ENCODE data around the gene ARG1.
A peak's percentile ranks its signal among the peaks of the same experiment; 100 is the strongest.

The ARG1 gene

GRCh38 chr6:131587909-131588308, 14.9 kb downstream of the ARG1 start:
- DNase-seq, result no peak

GRCh38 chr6:131588643-131589042, 15.6 kb downstream of the ARG1 start:
- DNase-seq, result no peak

DNA sequence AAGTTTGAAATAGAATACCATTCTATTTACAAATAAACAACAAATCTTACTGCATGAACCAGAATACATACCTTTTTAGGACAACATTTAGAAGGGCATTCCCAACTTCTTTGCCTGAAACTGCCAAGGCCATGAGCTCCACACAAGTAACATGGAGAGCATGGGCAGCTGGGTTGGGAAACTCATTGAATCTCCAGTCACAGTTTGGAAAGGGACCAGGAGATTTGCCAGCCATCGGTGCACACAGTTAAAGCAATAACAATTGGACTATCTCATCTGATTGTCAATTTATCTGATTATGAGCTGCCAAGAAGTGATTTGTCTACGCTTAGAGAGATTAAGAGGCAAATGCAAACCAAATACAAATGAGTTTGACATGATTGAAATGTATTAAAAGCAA, 19.9 kb downstream of the ARG1 start:
- no peak for DNase-seq

DNA sequence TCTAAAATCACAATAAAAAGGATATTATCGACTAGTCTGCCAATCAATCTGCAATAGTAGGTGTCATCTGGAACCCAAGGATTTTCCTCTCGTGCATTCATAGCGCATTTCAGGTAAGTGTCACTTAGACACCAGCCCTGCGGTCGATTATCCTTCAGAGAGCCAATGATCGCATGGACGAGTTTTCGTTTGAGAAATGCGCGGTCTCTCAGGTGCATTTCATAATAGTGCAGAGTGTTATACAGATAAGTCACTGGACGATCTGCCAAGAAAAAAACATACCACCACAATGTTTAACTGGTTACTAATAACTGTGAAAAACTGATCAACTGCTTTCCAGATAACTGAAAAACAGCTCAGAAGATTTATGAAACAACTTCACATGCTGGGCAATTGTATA, 21.0 kb downstream of the ARG1 start:
- no peak for DNase-seq

GRCh38 chr6:131597446-131597845, 24.4 kb downstream of the ARG1 start:
- DNase-seq, result no peak

DNA sequence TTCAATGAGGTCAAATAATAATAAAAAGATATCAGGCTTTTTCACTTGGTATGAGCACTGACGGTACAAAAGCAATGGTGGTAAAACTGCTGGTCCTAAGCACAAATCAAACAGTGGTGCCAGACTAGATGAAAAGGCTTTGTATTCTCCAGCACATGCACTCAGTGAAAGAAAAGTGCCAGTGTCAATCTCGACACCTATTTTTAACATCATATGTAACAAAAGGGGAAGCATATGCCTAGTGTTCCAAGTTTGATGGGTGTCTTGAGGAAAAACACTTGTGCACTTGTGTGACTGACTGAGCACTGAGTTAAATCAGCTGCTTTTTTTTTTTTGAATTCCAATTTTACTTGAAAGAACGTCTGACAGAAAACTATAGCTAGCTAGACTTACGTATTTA, 27.7 kb downstream of the ARG1 start:
- no peak for DNase-seq

GRCh38 chr6:131602781-131603312, 29.8 kb downstream of the ARG1 start:
- DNase-seq, result peak; percentile 3

GRCh38 chr6:131613296-131613925, 40.4 kb downstream of the ARG1 start:
- no peak for DNase-seq

GRCh38 chr6:131615275-131615674, 42.2 kb downstream of the ARG1 start:
- DNase-seq, result no peak

GRCh38 chr6:131627724-131628682, 55.0 kb downstream of the ARG1 start, which contains the start of gene MED23:
TSS of gene MED23 (minus strand) at chr6:131628242. CDS start at chr6:131628049, 193 bp downstream.
- peak; percentile 94 for DNase-seq

- no peak for DNase-seq
Measured at GRCh38 chr6:131628726-131629125, 55.7 kb downstream of the ARG1 start.

GRCh38 chr6:131629651-131630050, 56.6 kb downstream of the ARG1 start:
- peak; percentile 51 for DNase-seq

DNA sequence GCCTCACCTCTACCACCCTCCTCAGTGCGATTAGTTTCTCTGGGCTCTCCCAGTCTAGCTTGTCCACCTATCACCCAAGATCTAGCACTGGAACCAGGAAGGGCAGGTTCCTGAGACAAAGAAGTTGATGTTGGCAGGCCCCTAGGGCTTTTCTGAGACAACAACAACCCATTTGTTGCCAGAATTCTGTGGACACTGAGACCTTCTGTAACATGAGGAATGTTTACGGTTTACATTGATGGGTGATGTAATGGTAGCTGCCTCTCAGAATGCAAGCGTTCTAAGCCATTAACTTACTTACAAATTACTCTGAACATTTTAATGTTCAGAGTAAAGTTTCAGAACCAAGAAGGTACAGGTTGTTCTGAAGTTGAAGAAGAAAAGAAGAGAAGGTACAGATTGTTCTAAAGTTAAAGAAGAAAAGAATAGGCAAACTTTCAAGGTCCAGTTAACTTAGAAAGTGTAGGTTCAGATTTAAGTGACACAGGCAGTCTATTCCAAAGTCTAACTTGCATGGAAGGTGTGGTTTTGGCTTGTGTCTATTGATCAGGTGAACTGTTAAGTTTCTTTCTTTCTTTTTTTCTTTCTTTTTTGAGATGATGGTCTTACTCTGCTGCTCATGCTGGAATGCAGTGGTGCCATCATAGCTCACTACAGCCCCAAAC, 58.7 kb downstream of the ARG1 start:
- no peak for DNase-seq
